Colonic mucosa (tissue), 4 donors: ENCODE data around the gene ARFGAP1. TPM values are rescaled to one million over a fixed set of nuclear protein-coding genes. Genes with fewer than 3 reads are reported as not detected.

Source experiments
- DNase-seq: peaks from one replicate; pipeline ENCODE4 v3.0.0-alpha.2; 2020
- H3K27ac ChIP-seq: fragments of 200-600 bp; one replicate; pipeline ENCODE4 v1.8.0; 2021
- H3K27me3 ChIP-seq: fragments of 200-600 bp; one replicate; pipeline ENCODE4 v1.8.0; 2021
- H3K36me3 ChIP-seq: fragments of 200-600 bp; one replicate; pipeline ENCODE4 v1.8.0; 2021
- H3K4me1 ChIP-seq: fragments of 200-600 bp; one replicate; pipeline ENCODE4 v1.8.0; 2021; ENCODE audit warnings: mild to moderate bottlenecking
- H3K4me3 ChIP-seq: fragments of 200-600 bp; one replicate; pipeline ENCODE4 v1.8.0; 2021
- H3K9ac ChIP-seq, 2 donors: one replicate each; pipeline ENCODE4 v1.7.0; 2013; ENCODE audit warnings: control low read depth in 2 of 2, low read depth in 2 of 2, low read length in 2 of 2
- H3K9me3 ChIP-seq: fragments of 200-600 bp; one replicate; pipeline ENCODE4 v1.8.0; 2021
- CTCF ChIP-seq: fragments of 200-600 bp; IDR thresholded peaks from one replicate; pipeline ENCODE4 v1.8.0; 2022; ENCODE audit warnings: antibody characterized with exemption, mild to moderate bottlenecking
- intact Hi-C: fragments of 100-400 bp; cut with DNase I; formaldehyde crosslinking; loops from one replicate; pipeline ENCODE4 v1.14.1; 2022
- total RNA-seq, 2 donors: library from RNA; stranded (reverse); fragmentation: NEBNext Ultra II Directional in 1 of 2; extraction: Animal tissue kit (Norgen Biotek cat#: 25700) in 1 of 2; gene quantifications; one replicate each; pipeline ENCODE4 v1.2.1, GENCODE V29; 2021
- donor health status: healthy.
- donor health status: DM: no; HTN: no; CAD: no.
- donor health status: DM: no; HTN: no; CAD: no.

Gene ARFGAP1
- total RNA-seq, 2 donors from 2014 or later = 66.9 to 109 TPM

GRCh38 chr20:63258781-63259180 is 13.8 kb upstream of the ARFGAP1 start:
- H3K27ac ChIP-seq = no peak overlapping the region
- no peaks in the 10 kb centered on the region for H3K36me3 ChIP-seq
- H3K4me1 ChIP-seq = no peaks in the 10 kb centered on the region
- no peak overlapping the region for H3K9ac ChIP-seq
- no peak overlapping the region for H3K4me3 ChIP-seq
- intact Hi-C loops = no loop called here
- no peak for DNase-seq
- peaks cover 18% of the 10 kb centered on the region for H3K27me3 ChIP-seq
- TF ChIP-seq CTCF = no peak
- no peaks in the 10 kb centered on the region for H3K9me3 ChIP-seq

GRCh38 chr20:63259734-63260460 is 12.7 kb upstream of the ARFGAP1 start:
- Histone ChIP-seq H3K4me1 (no peaks in the 10 kb centered on the region), H3K27ac (no peak overlapping the region), H3K36me3 (no peaks in the 10 kb centered on the region), H3K27me3 (peaks cover 7% of the 10 kb centered on the region), H3K4me3 (no peak overlapping the region), H3K9me3 (no peaks in the 10 kb centered on the region), H3K9ac (no peak overlapping the region)
- TF ChIP-seq CTCF = no peak
- no peak for DNase-seq
- intact Hi-C loops = no loop called here

GRCh38 chr20:63260521-63260920 is 12.1 kb upstream of the ARFGAP1 start:
- H3K27me3 ChIP-seq = peaks cover under 1% of the 10 kb centered on the region
- no peak for TF ChIP-seq CTCF

GRCh38 chr20:63261060-63261794 is 11.4 kb upstream of the ARFGAP1 start:
- no peak overlapping the region for H3K9ac ChIP-seq

More at GRCh38 chr20:63260521-63260920, 12.1 kb upstream of the ARFGAP1 start:
- no peak for DNase-seq
- Histone ChIP-seq H3K9me3 (no peaks in the 10 kb centered on the region), H3K27ac (no peak overlapping the region), H3K9ac (no peak overlapping the region), H3K4me1 (no peaks in the 10 kb centered on the region), H3K36me3 (no peaks in the 10 kb centered on the region), H3K4me3 (no peak overlapping the region)
- intact Hi-C loops = no loop called here

More at GRCh38 chr20:63261060-63261794, 11.4 kb upstream of the ARFGAP1 start:
- no peak for DNase-seq
- H3K9me3 ChIP-seq = no peaks in the 10 kb centered on the region
- H3K4me1 ChIP-seq = no peaks in the 10 kb centered on the region
- no peaks in the 10 kb centered on the region for H3K27me3 ChIP-seq
- H3K36me3 ChIP-seq = no peaks in the 10 kb centered on the region
- intact Hi-C loops = no loop called here
- no peak overlapping the region for H3K27ac ChIP-seq
- no peak for TF ChIP-seq CTCF
- no peak overlapping the region for H3K4me3 ChIP-seq
